HL-60 (cell line): Measurements from ENCODE around the gene PSMD3.

Experiments
- POLR2AphosphoS5 ChIP-seq: IDR thresholded peaks from 2 replicates; pipeline ENCODE4 v1.6.1; 2012; ENCODE audit warnings: low read depth
- TF ChIP-seq, protein P1 (sequence below): IDR thresholded peaks from one replicate; pipeline ENCODE4 v1.5.1; 2011; ENCODE audit warnings: low read length, control low read depth, inconsistent platforms; ENCODE audit not compliant: insufficient read depth
- TF ChIP-seq, protein P2 (sequence below): IDR thresholded peaks from 2 replicates; pipeline ENCODE4 v1.6.1; 2012; ENCODE audit warnings: low read depth; ENCODE audit not compliant: insufficient replicate concordance

DNA sequence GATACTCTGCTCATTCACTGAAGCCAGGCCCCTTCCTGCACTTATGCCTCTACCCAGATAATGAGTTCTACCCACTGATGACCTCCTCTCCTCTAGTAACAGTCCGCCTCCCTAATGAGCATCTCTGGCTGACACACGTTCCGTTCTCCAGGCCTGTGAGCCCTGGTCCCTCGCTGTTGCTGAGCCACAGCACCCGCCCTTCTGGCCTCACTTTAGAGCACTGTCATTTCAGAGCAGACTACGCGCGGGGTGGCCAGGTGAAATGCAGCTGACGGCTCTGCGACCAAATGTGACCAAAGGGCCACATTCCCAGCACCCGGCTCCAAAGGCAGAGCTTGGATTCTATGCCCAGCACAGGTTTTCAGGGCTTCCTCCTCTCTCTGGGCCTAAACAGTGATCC, 13.8 kb downstream of the PSMD3 start:
- TF ChIP-seq, protein P1, sequence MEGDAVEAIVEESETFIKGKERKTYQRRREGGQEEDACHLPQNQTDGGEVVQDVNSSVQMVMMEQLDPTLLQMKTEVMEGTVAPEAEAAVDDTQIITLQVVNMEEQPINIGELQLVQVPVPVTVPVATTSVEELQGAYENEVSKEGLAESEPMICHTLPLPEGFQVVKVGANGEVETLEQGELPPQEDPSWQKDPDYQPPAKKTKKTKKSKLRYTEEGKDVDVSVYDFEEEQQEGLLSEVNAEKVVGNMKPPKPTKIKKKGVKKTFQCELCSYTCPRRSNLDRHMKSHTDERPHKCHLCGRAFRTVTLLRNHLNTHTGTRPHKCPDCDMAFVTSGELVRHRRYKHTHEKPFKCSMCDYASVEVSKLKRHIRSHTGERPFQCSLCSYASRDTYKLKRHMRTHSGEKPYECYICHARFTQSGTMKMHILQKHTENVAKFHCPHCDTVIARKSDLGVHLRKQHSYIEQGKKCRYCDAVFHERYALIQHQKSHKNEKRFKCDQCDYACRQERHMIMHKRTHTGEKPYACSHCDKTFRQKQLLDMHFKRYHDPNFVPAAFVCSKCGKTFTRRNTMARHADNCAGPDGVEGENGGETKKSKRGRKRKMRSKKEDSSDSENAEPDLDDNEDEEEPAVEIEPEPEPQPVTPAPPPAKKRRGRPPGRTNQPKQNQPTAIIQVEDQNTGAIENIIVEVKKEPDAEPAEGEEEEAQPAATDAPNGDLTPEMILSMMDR, result no peak
- TF ChIP-seq POLR2AphosphoS5, result no peak
- TF ChIP-seq, protein P2, sequence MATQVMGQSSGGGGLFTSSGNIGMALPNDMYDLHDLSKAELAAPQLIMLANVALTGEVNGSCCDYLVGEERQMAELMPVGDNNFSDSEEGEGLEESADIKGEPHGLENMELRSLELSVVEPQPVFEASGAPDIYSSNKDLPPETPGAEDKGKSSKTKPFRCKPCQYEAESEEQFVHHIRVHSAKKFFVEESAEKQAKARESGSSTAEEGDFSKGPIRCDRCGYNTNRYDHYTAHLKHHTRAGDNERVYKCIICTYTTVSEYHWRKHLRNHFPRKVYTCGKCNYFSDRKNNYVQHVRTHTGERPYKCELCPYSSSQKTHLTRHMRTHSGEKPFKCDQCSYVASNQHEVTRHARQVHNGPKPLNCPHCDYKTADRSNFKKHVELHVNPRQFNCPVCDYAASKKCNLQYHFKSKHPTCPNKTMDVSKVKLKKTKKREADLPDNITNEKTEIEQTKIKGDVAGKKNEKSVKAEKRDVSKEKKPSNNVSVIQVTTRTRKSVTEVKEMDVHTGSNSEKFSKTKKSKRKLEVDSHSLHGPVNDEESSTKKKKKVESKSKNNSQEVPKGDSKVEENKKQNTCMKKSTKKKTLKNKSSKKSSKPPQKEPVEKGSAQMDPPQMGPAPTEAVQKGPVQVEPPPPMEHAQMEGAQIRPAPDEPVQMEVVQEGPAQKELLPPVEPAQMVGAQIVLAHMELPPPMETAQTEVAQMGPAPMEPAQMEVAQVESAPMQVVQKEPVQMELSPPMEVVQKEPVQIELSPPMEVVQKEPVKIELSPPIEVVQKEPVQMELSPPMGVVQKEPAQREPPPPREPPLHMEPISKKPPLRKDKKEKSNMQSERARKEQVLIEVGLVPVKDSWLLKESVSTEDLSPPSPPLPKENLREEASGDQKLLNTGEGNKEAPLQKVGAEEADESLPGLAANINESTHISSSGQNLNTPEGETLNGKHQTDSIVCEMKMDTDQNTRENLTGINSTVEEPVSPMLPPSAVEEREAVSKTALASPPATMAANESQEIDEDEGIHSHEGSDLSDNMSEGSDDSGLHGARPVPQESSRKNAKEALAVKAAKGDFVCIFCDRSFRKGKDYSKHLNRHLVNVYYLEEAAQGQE, result no peak
